Left hindlimb (tissue), 1 donor: ENCODE data around the gene ANXA6.
A peak's percentile ranks its signal among the peaks of the same experiment; 100 is the strongest.

Source experiments
- DNase-seq: peaks from one replicate; pipeline ENCODE4 v3.0.0-alpha.2; 2018

Gene ANXA6

DNA sequence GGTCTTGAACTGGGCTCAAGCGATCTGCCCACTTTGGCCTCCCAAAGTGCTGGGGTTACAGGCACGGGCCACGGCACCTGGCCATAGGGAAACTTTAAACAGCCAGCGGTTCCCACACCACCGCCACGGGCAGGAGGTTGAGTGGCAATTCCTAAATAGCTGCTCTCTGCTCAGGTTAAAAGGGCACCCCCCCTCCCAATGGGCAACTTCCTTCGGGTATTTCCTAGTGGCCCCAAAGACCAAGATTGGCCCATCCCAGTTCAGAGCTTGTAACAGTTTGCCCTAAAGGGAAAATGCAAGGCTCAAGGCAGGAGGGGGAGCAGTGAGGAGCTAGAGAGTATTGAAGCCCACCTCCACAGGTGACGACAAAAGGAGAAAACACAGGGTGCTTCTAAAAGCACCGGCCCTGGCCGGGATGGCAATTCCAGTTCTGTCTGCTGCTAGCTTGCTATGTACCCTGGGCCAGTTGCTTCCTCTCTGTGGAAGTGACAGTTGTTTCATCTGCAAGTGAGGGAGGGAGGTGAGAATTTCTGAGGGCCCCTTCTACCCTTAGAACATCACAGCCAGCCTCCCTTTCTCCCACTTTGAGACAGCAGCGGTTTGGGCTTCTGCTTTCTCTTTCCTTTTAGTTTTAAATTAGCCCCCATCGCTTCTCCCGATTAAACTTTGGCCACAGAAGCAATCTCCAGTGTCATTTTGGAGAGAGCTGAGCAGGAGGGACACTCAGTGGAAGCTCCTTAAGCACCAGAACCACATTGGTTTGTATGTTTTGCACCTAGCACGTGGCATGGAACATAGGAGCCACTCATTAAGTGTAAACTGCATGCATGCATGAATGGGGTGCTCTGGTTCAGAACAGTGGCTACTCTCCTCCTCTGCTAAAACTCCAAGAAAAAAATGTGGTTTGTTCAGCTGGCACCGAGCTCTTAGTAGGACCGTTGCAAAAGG, 59.5 kb downstream of the ANXA6 start:
- DNase-seq = no peak

DNA sequence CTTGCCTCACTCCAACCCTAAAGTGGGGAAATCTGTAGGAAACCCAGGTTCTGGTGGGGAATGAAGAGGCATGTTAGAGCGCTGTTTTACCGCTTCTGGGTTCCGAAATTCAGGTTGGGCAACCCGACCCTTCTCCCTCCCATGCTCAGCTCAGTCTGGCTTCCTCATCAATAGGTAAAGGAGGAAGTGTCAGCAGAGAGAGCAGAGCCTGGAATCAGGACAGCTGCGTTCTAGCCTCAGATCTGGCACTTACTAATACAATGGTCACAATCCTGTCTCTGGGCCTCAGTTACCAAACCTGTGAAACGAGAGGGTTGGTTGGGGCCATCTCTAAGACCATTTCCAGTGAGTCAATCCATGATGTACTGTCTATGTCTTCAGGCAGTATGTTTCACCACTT, 60.5 kb downstream of the ANXA6 start:
- DNase-seq = no peak

DNA sequence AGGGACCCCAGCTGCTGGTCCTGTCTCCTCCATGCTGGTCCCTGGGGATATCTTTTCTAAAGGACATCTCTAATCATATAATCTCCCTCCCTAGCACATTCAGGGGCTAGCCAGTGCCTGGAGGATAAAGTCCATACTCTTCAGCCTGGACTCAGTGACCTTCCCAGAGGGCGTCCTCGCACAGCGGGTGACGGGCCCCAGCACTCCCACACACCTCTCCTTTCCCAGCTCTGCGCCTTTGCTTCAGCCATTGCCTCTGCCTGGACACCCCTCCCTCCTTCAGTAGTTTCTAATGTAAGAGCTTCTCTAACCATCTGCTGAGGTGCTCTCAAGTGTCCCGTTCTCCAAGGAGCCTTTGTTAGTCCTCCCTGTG, 61.6 kb downstream of the ANXA6 start:
- no peak for DNase-seq

DNA sequence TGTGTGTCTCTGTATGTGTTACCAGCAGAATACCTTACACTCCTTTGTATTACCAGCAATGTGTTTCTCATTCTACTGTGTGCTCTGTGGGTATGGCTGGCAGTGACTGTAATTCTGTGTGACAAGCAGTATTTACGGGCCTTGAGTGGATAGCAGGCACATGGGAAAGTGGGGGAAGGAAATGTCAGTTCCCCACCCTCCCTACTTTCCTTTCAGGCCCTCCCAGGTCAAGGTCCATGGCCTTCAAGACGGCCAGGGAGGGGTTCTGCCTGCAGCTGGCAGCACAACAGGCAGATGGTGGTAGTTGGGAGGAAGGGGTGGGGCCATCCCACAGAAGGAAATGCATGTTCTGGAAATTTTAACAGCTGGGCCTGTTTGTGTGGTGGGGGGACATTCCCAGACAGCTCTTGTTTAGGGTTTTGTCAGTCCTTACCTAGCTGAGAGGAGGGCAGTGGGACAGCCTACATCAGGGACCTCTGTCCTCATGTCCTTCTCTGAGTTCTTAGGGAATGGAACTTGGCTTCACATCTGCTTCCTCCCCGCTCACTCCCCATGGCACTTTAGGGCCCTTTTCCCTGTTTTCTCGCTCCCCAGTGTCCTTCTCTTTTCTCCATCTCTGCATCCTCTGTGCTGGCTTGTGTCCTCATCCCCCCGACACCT, 62.1 kb downstream of the ANXA6 start:
- DNase-seq = peak; percentile 72

DNA sequence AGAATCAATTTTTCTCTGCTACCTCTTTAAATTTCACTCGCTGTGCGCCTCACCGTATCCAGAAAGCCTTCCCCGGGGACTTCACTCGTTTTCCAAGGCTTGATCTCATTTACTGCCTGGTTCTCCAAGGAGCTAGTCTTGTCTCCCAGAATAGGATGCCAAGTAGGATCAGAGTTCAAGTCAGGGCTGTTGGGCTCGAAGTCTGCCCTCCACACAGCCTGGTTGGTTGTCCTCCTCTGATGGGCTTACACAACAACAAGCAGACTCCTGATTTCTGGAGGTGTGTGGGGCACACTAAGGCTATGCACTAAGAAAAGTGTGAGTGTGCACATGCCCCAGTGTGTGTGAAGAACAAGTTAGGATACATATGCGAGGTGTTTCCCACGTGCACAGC, 62.7 kb downstream of the ANXA6 start:
- DNase-seq = no peak

DNA sequence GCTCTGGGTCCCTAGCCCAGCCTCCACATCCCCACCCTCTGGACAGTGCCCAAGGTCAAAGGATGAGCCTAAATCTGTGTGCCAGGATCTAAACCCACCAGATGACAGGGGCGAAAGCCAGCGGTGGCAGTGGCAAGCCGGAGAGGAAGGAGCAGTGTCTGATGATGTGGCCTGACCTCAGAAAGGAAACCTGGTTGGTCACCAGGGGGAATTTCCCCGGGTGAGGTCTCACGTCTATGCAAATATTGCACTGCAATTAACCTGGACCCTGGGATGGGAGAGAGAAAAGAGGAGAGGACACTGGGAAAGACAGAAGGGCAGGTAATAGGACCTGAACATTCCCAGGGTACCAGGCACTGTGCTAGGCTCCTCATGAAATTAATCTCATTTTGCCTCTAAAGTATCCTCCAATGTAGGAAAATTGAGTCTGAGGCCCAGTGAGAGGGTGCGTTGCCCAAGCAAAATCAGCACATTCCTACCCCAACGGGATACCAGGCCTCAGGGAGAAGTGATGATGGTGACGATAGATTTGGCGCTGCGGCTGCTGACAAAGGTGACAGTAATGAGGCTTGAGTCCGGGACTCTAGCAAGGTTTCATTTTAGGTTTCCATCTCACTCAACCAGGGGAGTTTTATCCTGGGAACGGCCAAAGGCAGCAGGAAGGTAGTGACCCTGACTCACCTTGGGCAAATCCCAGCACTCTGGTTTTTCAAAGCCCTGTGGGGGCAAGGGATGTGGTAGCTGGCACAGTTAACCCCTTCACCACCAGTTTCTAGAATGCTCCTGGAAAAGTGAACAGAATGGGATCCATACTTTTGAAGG, 63.3 kb downstream of the ANXA6 start:
- peak; percentile 38 for DNase-seq

DNA sequence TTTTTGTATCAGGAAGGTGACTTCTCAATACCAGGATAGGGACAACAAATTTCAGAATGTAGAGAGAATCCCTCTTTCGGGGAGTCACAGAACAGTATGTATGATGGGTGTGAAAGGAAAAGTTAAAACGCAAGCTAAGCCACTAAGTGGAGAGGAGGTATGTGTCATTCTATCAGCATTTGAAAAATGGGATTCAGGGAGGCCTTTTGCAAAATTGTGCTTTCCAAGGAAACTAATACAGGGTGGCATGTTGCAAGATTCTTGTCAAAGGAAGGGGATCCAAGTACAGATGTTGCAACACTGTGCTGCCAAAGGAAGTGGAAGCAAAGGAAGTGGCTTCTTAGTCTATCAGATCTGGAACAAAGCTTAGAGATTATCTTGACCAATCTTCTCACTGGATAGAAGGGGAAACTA, 64.1 kb downstream of the ANXA6 start:
- peak; percentile 19 for DNase-seq

DNA sequence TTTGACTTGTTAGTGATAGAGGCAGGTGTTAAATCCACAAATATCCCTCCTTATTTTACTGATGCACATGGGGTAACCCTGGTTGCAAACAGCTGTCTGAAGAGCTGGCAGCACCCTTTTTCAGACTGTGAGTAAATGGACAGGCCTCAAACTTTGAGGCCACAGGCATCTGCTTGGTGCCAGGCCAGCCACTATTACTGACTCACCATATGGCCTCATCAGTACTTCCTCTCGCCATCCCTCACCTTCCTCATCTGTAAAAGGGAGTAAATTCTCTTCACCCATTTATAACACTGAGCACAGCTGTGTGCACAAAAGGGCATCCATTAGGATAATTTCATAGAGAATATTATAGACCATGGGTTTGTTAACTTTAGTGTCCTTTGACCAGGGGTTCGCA, 64.8 kb downstream of the ANXA6 start:
- peak; percentile 44 for DNase-seq

DNA sequence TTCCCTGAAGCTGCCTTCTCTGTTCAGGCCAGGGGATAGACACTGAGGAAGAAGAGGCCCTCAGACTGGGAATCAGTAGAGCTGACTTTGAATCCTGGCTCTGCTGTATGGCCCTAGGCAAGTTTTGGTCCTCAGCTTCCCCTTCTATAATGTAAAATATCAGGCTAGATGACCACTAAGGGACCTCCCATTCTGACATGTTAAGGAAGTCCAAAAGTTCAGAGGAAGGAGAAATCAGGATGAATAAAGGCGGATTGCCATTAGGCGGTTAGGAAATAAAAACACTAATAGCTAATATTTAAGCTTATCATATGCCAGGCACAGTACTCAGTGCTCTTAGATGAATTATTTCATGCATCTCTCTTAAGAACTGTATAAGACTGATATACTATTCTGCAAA, 67.9 kb downstream of the ANXA6 start:
- DNase-seq = no peak

DNA sequence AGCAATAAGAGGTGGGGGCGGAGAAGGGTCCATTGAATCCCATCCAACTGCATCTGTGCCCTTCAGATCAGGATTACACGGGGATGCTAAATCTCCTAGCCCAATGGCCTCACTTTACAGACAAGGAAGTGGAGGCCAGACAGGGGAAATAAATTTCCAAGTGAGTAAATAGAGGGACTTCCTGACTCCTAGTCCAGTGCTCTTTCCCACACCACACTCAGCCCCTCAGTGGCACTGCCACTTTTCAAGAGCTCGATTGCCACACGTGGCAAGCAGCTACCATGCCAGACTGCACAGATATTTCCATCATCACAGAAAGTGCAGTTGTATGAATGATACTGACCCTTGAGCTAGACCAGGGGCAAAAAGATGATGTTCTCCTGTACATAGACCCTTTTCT, 68.6 kb downstream of the ANXA6 start:
- no peak for DNase-seq

DNA sequence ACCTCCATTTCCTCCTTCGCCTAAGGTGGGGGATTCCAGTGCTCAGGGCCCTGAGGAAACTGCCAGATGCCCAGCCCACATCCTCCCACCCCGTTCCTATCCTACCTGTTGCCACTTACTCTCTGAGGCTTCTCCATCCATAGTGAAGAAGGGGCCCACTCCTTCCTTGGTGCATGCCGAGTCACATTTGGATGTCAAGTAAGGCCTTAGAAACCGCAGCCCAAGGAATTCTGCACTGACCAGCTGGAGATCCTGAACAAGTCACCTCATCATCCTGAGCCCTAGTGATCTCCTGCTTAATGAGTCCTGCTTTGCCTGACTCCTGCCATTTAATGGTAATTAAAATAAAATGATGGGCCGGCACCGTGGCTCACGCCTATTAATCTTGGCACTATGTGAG, 70.1 kb downstream of the ANXA6 start:
- no peak for DNase-seq

DNA sequence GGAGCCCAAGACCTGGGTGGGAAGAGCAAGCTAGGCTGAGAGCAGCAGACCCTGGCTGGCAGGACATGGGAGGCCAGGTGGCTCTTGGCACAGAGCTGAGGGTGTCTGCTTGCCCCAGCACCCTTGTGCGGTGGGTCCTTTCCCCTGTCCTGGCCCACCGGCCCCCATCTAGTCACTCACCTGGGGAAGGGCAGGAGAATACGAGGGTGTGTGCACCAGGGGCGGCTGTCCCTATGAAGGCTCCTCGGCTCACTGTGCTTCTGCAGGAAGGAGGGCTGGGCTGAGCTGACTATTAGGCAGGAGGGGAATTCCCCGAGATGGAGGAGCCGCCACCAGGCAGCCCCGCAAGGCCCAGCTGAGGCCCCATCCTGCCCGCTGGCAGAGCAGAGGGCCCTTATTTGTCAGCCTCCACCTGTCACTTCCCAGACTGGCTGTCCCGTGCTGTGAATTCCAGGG, 70.6 kb downstream of the ANXA6 start:
- DNase-seq = no peak

DNA sequence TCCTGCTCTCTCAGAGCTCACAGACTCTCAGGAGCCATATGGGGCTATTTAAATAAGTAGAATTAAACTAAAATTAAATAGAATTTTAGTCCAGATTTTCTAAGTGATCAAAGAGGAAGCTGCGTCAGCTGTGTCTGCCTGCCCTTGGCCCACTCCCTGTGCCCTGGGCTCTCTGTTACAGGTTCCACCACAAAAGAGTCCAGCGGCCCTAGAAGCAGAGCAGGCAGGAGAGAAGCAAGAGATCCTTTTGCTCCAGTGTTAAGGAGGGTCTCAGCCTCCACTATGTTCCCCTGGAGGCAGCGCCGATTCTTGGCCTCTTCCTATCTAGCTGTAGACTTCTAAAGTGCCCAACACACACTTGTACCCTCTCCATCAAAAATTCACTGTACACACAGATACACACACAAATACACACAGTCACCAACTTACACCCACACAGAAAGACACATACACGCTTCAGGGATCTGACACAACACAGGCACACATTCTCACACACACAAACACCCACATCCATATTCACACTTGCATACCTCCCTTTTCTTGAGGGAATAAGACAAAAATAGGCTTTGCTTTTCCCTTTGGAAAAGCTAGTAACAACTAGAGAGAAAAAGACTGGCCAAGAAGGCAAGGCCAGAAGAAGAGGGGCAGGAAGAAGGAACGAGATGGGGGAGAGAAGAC, 71.2 kb downstream of the ANXA6 start:
- DNase-seq = no peak

DNA sequence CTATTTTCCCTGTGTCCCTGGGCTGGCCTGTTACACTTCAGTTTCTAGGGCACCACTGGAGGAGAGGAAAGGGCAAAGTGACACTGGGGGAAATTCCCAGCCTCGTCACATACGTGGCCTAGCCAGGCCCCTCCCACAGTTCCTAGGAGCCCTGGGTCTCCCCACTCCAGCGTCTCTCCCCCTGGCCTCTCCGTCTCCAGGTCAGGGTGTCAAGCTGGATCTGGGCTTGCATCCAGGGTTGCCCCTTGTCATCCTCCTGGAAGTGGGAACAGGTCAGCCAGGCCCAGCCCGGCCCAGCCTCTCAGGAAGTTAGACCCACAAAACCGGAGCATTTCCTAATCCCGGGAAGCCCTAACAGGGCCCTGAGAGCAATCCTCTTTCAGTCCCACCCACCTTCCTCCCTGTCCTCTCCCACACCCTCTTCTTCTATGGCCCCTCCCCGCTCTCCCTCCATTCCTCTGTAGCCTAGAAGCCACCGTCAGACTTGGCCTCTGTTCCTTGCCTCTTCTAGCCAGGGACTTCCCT, 72.0 kb downstream of the ANXA6 start:
- DNase-seq = no peak

DNA sequence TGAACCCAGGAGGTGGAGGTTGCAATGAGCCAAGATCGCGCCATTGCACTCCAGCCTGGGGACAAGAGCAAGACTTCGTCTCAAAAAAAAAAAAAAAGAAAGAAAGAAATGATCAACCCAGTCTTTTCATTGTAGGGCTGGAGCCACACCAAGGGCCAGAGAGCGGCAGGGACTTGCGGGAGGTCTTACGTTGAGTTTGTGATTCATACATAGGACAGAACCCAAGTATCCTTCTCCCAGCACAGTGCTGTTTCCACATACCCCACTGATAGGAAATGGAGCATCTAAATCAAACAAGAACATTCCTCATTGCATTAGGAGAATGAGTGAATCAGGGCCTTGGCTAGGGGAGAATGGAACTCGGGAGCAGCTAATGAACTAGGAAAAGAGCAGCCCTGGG, 73.2 kb downstream of the ANXA6 start:
- DNase-seq = no peak

DNA sequence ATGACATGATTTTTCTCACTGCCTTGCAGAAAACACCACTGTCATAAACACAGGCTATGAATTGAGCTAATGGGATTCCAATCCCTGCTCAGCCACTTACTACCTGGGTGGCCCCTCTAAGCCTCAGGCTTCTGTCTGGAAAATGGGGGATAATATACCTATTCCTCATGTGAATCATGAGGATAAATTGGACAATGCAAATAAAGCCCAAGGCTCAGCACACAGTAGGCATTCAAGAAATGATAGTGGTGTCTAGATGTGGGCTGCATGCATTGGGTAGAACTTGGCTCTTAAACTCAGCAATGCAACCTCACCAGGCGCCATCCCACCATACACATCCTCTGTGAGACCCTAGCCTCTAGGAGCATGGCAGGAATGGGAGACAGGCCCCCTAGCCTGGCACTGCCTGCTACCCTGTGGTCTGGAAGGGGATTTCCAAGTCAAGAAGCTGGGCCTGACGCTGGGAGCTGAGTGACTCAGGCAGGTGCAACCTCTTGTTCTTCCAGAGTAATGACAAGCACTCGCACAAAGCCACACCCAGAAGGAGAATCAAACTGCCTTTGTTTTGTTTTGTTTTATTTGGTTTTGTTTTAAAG, 74.4 kb downstream of the ANXA6 start:
- no peak for DNase-seq

DNA sequence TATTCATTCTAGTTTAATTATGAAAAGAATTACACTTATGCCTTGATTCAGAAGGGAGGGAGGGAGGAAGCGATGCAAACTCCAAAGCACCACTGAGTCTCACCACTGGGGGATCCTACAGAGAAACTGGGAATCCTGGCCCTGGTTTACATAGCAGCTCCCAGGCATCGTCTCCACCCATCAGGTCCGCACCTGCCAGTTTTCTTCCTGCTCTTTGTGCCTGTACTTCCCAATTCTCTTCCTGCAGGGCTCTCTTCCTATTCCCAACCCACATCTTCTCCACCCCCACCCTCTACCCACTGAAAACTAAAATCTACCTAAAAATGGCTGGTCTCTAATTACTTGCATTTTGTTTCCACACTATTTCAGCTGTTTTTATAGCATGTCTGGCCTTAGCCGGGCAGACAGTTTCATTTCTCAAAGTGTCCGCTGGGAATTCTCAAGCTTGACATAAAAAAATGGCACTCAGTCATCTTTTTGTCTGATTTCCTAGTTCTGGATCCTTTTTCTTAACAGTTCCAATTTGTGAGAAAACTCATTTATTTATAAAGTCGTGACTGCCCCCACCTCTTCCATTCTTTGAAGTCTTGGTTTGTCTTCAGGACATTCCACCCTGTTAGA, 75.2 kb downstream of the ANXA6 start:
- DNase-seq = no peak

DNA sequence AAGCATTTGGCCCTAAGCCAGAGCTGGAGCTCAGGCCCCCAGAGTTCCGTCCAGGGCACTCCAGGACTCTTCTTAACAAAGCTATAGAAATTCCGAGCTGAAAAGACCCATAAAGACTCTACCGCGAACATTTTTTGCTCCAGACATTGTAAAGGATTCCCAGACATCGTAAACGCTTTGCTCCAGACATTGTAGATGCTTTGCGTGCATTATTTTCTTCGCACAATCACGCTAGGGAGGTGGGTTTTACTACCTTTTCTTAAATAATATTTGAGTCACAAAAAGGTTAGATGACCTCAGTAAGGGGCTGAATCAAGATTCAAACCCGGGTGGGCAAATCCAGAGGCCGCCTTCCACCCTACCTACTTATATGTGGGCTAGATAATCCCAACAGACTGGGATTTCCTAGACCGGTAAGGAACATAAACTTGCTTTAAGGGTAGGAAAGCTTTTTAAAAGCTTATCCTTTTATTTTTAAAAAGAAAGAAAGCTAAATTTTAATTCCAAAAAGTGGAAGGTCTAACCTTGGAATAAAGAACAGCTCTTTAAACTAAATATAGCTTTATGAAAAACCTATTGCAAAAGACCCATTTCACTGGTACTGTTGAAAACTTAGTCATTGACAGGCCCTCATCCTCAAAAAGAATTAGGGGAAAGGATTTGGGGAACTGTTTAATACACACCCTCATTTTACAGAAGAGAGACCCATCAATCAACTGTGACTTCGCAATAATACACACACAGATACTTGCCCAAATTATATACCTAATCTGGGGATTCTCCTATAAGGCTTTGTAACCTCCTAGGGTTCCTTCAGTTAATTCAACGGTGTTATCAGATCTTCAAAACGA, 75.9 kb downstream of the ANXA6 start:
- no peak for DNase-seq

DNA sequence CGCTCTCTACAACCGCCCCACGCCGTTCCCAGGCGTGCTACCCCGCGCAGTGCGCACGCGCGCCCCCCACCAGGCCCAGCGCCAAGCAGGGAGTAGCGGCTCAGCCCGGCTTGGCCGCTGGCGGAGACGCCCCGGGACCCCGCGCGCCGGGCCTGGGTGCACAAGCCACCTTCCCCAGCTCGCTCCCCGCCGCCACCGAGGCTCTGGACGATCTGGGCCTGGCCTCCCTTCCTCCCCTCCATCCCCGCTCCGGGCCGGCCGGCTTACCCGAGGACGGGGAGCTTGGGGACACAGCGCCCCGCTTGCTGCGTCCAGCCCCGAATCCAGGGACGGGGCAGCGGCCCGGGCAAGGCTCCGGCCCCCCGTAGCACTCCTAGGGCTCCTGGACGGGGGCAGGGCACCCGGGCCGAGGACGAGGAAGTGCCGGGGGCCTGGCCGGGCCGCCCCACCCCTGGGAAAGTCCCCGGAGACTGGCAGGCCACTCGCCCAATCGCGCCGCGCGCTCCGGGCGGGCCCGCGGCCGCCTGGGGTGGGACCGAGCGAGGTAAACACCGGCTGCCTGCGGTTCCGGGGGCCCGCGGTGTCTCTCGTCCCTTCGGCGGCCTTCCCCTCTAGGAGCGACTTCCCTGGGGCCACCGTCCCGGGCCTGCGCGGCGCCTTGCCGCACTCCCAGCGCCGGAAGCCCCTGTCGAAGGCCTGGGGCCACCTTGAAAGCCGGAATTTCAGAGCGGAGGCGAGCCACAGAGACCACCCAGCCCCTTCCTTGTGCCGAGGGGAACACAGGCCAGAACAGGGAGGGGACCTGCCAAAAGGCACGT, 76.8 kb downstream of the ANXA6 start, which contains the start of gene TNIP1:
Gene TNIP1, minus strand, starts transcription at position 422 of the 818 bp plus-strand sequence. CDS start 15,939 bp downstream, outside the sequence.
- peak; percentile 94 for DNase-seq
